Epithelial cell of esophagus (primary cell): ENCODE results near the gene NME3.

ENCODE experiments used
- DNase-seq: peaks from one replicate; pipeline ENCODE4 v3.0.0; 2010; ENCODE audit warnings: low read depth
- H3K4me3 ChIP-seq: 2 replicates; pipeline ENCODE4 v1.5.1; 2011; ENCODE audit warnings: mild to moderate bottlenecking, low read length, control low read depth
- TF ChIP-seq, protein P1 (sequence below): IDR thresholded peaks from 2 replicates; pipeline ENCODE4 v1.5.1; 2011; ENCODE audit warnings: low read depth, mild to moderate bottlenecking, low read length, control low read depth, inconsistent platforms; ENCODE audit not compliant: insufficient read depth; ENCODE audit errors: missing control alignments

NME3 gene

DNA sequence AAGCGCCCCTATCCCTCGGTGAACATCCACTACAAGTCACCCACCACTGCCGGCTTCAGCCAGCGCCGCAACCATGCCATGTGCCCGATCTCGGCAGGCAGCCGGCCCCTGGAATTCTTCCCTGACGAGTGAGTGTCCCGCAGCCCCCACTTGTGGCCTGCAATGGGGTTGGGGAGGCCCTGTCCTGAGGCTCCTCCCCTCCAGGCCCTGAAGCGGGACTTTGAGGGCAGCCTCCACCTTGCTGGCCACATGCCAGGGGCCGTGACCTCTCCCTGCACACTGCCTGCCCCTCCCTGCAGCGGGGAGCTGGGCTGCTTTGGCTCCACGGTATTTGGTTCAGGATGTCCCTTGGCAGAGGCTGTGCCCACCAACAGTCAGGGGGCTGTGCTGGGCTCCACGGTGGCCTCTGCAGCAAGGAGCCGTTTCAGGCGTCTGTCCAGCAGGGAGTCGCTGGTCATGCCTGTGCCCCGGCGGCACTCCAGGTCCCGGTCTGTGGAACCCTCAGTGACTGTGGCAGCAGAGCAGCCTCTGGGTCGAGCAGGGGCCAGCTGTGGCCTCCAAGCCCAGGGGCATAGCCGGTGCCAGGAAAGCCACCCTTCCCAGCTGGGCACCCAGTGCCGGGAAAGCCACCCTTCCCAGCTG, 8.3 kb downstream of the NME3 start:
- DNase-seq = no peak

DNA sequence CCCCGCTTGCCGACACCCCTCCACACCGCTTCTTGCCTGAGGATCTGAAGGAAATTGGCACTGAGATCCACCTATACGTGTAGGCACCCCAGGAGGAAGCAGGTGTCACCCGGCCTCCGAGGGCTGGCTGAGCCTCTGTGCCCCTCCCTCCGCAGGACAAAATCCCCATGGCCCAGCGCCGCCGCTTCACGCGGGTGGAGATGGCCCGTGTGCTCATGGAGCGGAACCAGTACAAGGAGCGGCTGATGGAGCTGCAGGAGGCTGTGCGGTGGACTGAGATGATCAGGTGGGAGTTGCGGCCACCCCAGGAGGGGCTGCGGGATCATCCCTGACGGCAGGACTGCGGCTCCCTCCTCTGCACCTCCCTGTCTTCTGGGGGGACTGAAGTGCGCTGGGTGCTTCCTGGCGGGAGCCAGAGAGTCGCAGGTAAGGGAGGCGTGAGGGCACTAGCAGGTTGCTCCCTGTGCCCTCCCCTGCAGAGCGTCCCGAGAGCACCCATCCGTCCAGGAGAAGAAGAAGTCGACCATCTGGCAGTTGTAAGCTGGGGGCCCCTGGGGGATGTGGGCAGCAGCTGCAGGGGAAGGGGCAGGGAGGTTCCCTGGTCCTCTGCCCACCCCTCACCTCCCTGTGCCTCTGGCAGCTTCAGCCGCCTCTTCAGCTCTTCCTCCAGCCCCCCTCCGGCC, 9.0 kb downstream of the NME3 start:
- no peak overlapping the region for H3K4me3 ChIP-seq
- DNase-seq = no peak
- TF ChIP-seq, protein P1, sequence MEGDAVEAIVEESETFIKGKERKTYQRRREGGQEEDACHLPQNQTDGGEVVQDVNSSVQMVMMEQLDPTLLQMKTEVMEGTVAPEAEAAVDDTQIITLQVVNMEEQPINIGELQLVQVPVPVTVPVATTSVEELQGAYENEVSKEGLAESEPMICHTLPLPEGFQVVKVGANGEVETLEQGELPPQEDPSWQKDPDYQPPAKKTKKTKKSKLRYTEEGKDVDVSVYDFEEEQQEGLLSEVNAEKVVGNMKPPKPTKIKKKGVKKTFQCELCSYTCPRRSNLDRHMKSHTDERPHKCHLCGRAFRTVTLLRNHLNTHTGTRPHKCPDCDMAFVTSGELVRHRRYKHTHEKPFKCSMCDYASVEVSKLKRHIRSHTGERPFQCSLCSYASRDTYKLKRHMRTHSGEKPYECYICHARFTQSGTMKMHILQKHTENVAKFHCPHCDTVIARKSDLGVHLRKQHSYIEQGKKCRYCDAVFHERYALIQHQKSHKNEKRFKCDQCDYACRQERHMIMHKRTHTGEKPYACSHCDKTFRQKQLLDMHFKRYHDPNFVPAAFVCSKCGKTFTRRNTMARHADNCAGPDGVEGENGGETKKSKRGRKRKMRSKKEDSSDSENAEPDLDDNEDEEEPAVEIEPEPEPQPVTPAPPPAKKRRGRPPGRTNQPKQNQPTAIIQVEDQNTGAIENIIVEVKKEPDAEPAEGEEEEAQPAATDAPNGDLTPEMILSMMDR = no peak

More for the DNA sequence above, 8.3 kb downstream of the NME3 start:
- TF ChIP-seq, protein P1 = no peak
- no peak overlapping the region for H3K4me3 ChIP-seq

DNA sequence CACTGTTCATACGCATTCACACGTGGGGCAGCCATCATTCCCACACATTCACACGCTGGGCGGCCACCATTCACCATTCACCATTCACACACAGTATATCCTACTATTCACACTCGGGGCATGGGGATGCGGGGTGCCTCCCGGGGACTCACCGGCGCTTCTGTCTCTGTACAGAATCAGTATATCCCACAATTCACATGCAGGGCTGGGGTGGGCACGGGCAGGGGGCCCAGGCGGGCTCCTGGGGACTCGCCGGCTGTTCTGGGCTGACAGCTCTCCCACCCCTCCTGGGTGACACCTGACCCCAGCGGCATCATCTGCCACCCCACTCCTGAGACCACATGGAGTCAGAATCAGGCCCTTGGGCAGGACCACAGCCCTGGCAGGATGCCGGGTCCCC, 9.6 kb downstream of the NME3 start:
- TF ChIP-seq, protein P1 = no peak
- no peak for DNase-seq
- no peak overlapping the region for H3K4me3 ChIP-seq

DNA sequence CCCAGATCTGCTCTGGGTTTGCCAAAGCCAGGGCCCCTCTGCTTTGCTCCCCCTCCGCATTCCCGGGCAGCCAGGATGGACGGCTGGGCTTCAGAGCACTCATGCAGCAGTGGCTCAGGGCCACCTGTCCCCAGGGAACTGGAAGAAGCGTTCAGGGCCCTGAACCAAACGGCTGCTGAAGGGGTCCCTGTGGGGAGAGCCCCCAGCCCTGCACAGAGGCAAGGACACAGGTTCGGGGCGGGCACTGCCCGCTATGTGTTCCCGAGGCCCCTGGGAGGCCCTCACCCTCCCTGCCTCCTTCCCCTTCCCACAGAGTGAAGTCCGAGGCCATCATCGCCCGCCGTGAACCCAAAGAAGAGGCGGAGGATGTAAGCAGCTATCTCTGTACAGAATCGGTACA, 10.4 kb downstream of the NME3 start:
- DNase-seq = no peak
- TF ChIP-seq, protein P1 = no peak
- no peak overlapping the region for H3K4me3 ChIP-seq

DNA sequence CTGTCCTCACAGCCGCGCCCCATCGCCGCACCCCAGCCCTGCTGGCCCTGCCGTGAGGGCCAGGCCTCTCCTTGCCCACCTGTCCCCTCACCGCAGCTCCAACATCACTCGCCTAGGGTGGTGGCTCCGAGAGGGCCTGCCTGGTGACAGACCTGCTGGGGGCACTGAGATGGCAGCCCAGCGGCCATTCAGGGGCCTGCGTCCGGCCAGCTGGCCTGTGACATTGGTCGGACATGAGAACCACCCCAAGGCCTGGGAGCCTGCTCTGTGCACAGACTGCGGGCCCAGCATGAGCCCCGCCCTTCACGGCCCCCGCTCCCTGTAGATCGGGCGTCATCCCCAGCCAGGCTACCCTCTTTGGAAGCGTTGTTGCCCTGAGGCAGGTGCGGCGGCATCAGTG, 11.8 kb downstream of the NME3 start:
- no peak for DNase-seq
- TF ChIP-seq, protein P1 = no peak
- H3K4me3 ChIP-seq = no peak overlapping the region

DNA sequence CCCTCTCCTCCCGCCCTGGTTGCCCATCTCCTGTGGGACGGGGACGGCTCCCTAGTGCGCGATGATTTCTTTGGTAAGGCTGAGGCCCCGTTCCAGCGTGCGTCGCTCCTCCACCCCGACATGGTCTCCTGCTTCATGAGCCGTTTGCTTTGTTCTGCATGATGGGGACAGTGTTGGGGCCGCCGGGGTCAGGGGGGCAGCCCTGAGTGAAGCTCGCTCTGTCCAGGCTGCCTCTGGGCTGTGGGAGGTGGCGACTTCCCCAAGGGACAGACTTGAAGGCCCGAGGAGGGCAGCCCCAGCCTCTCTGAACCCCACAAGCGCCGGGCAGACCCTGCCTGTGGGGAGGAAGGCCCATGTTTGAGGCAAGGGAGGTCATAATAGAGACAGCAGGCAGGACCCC, 12.4 kb downstream of the NME3 start:
- TF ChIP-seq, protein P1 = no peak
- DNase-seq = no peak
- no peak overlapping the region for H3K4me3 ChIP-seq
